ENCODE results near the gene PTPRCAP.

PTPRCAP gene

DNA sequence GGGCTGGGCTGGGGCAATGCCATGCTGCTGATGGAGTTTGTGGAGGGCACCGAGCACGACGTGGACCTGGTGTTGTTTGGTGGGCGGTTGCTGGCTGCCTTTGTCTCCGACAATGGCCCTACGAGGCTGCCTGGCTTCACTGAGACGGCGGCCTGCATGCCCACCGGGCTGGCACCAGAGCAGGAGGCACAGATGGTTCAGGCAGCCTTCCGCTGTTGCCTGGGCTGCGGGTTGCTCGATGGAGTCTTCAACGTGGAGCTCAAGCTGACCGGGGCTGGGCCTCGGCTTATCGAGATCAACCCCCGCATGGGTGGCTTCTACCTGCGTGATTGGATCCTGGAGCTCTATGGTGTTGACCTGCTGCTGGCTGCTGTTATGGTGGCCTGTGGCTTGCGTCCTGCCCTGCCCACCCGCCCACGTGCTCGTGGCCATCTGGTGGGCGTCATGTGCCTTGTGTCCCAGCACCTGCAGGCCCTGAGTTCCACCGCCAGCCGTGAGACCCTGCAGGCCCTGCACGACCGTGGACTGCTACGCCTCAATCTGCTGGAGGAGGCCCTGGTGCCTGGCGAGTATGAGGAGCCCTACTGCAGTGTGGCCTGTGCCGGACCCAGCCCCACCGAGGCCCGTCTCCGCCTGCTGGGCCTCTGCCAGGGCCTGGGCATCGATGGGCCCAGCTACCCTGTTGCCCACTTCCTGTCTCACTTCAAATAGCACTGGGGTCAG, 13.4 kb downstream of the PTPRCAP start:
- no peak for DNase-seq (ENCODE audit: low spot score)

- DNase-seq (ENCODE audit: low spot score) = no peak
These were observed 14.0 kb downstream of the PTPRCAP start for GRCh38 chr11:67423466-67423865.

DNA sequence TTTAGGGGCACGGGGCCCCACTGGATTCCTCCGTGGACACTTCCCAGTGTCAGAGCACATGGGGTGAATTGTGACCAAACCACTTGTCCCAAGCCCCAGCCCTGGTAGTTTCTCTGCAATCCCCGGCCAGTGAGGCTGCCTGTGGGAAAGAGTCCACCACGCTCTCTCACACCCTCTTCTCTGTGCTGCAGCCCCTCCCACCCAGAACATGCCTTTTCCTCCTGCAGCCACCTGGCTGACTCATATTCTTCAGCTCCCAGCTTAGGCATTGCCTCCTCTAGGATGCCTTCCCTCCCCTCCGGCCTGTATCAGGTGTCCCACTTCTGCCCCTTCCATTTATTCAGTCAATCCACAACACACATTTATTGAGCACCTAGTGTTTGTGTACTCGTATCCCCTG, 14.6 kb downstream of the PTPRCAP start:
- no peak for DNase-seq (ENCODE audit: low spot score)

DNA sequence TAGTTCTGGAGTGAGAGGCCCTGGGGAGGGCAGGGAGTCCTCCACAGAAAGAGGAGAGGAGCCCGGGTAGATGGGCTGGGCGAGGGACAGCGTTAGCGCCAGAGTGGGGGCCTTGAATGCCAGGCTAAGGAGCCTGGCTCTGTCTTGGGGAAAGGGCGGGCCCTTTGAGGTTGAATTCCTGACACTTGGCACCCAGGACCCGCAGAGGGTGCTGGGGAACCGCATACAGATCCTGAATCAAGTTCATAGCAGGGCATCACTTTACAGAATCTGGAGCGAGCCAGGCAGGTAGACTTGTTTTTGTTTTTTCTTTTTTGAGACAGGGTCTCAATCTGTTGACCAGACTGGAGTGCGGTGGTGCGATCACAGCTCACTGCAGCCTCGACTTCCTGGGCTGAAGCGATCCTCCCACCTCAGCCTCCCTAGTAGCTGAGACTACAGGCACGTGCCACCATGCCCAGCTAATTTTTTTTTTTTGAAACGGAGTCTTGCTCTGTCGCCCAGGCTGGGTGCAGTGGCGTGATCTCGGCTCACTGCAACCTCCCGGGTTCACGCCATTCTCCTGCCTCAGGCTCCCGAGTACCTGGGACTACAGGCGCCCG, 16.0 kb downstream of the PTPRCAP start:
- DNase-seq (ENCODE audit: low spot score) = no peak

- peak; percentile 99 for DNase-seq (ENCODE audit: low spot score)
These were observed 16.6 kb downstream of the PTPRCAP start for GRCh38 chr11:67420646-67421429.

GRCh38 chr11:67420147-67420645, 17.3 kb downstream of the PTPRCAP start:
- no peak for DNase-seq (ENCODE audit: low spot score)

DNA sequence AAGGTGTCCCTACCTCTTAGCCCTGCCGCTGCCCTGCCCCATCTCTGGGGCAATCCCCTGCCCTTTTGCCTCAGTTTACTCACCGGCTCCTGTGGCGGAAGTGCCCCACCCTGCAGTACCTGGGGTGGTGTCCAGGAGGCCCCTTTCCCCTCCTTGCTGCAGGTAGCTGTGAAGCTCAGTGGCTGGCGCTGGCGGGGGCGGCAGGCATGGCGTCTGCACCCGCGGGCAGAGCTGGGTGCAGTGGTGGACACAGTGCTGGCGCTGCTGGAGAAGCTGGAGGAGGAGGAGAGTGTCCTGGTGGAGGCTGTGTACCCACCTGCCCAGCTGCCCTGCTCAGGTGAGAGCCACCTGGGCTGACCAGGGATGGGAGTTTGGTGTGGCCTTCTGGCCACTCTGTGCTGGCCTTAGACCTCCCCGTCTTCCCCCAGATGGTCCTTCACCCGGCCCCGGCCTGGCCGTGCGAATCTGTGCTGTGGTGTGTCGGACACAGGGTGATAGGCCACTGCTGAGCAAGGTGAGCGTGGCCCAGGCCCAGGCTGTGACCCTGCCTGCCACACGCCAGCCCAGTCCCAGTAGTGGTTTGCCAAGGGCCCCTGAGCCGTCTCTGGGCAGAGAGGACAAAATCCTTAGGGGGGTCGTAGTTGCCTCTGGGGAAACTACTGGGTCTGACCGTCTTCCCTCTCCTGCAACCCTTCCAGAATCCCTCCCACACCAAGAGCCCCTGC, 18.0 kb downstream of the PTPRCAP start:
- DNase-seq (ENCODE audit: low spot score) = no peak

GRCh38 chr11:67418476-67419281, 18.8 kb downstream of the PTPRCAP start:
- DNase-seq (ENCODE audit: low spot score) = no peak

- DNase-seq (ENCODE audit: low spot score) = no peak
These were observed 20.1 kb downstream of the PTPRCAP start for GRCh38 chr11:67417425-67417824.

DNA sequence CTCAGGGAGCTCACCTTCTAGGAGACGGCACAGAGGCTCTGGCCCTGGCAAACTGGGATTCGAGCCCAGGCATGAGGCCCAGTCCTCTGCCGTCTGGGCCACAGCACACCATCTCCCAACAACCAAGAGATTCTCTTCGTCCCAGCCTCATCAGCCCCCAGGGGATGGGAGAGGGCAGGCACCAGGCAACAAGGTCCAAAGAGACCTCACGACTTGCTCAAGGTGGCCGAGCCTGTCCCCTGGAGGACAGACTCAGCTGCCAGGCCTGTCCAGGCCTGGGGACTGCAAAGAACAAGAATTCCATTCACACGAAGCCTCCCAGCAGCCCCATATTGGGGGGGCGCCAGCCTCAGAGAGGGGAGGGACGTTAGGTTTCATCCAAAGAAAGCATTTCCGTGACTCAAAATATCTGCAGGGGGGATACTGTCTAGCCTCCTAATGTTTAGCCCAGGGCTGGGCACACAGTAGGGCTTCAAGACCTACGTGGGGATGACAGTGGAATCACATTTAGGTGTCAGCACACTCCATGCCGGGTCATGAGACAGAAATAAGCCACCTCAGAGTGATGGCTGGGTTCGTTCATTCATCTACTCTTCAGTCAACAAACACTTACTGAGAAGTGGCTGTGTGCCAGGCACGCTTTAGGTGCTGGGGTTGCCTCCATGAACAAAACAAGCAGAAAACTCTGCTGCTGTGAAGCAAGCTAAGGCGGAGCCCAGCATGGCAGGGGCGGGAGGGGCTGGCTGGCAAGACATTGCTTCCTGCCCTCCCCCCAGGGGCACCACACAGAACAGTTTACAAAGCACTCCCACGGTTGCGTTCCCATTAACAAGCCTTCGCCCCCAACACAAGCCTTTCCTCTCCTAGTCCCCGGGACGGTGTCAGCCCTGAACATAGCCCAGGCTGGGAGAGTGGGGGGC, 20.8 kb downstream of the PTPRCAP start:
- DNase-seq (ENCODE audit: low spot score) = no peak

GRCh38 chr11:67415501-67416304, 21.8 kb downstream of the PTPRCAP start, which contains the start of gene CARNS1:
CARNS1 (plus strand) TSS chr11:67415678; CDS start chr11:67416200, 522 bp downstream.
- DNase-seq (ENCODE audit: low spot score) = no peak

DNA sequence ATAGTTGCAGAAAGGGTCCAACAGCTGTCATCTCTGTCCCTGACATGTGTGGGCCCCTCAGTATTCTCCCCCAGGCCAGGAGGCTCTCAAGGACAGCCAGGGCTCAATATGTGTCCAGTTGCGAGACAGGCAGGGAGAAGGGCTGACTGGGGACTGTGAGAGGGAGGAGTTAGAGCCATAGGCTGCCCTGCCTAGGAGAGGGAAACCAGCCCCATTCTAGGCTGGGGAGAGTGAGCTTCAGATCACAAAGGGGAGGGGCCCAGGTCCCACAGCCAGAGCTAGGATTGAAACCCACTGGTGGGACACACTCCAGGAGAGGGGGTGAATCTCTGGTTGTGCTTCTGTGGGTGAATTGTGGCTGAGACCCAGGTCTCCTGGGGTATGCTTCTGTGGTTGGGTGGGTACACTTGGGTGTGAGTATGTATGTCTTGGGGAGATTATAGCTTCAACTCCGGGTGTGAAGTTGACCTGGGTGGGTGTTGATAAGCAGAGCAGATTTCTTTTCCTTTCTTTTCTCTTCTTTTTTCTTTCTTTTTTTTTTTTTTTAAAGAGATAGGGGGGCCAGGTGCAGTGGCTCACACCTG, 24.1 kb downstream of the PTPRCAP start:
- no peak for DNase-seq (ENCODE audit: low spot score)

- DNase-seq (ENCODE audit: low spot score) = no peak
These were observed 24.8 kb downstream of the PTPRCAP start for GRCh38 chr11:67412495-67413179.

DNA sequence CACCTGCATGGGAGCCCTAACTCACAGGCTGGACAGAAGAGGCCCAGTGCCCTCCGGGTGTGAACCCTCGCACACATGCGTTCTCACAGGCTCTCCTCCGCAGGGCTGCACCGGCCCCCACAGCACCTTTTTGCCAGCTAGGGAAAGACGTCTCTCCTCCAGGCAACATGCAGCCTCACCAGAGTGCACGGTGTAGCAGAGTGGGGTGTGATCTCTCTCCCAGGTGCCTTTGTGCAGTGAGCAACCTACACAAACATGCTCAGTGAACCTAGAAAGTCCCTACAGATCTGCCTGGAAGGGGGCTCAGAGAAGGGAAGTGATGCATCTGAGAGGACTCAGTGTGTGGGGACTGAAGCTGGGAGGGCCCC, 25.7 kb downstream of the PTPRCAP start:
- DNase-seq (ENCODE audit: low spot score) = no peak

GRCh38 chr11:67410984-67411784, 26.3 kb downstream of the PTPRCAP start:
- no peak for DNase-seq (ENCODE audit: low spot score)

GRCh38 chr11:67410369-67410831, 27.1 kb downstream of the PTPRCAP start:
- DNase-seq (ENCODE audit: low spot score) = no peak

- no peak for DNase-seq (ENCODE audit: low spot score)
These were observed 27.6 kb downstream of the PTPRCAP start for GRCh38 chr11:67409781-67410368.

All from AG20443 (cell line).